ENCODE data around the gene CCDC83. TPM values are rescaled to one million over a fixed set of nuclear protein-coding genes. Genes with fewer than 3 reads are reported as not detected.
"Not testable (repeated sequence)": the region's sequence is repeated elsewhere in the genome, so short reads cannot be mapped to it uniquely, and the experiment has no call there.

CCDC83 gene
- total RNA-seq, 1 donor from 2014 or later: not detected

DNA sequence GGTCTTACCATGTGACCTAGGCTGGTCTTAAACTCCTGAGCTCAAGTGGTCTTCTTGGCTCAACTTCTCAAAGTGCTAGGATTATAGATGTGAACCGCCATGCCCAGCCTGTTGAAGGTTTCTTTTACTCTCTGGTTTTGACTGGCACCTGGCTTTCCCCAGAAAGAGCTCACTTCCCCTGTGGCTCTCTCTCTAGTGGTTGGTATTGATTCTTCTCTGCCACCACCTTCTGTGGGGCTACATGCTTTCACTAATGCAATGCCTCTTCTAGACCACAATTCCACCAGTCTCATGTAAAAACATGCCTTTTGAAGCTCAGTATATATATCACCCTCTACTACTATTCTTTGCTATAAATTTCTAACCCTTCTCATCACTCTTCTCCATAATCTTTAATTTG lies 67.2 kb downstream of the CCDC83 start:
- TF ChIP-seq CTCF (IDR thresholded peaks at IDR 0.05; ENCODE audit: unreplicated experiment): no peak
- Mint-ChIP-seq H3K27me3 (ENCODE audit: unreplicated experiment) (no peaks in the 10 kb centered on the region), H3K27ac (ENCODE audit: unreplicated experiment) (no peak overlapping the region), H3K36me3 (ENCODE audit: low read depth, unreplicated experiment) (peaks cover 6% of the 10 kb centered on the region), H3K4me3 (ENCODE audit: unreplicated experiment) (no peak overlapping the region), H3K9me3 (ENCODE audit: unreplicated experiment) (no peaks in the 10 kb centered on the region), H3K4me1 (ENCODE audit: unreplicated experiment) (peaks cover 2% of the 10 kb centered on the region)
- no peak for DNase-seq (ENCODE audit: low spot score)

- H3K36me3 Mint-ChIP-seq (ENCODE audit: low read depth, unreplicated experiment): peaks cover 6% of the 10 kb centered on the region
- no peak for TF ChIP-seq CTCF (IDR thresholded peaks at IDR 0.05; ENCODE audit: unreplicated experiment)
- H3K27ac Mint-ChIP-seq (ENCODE audit: unreplicated experiment): no peak overlapping the region
- H3K9me3 Mint-ChIP-seq (ENCODE audit: unreplicated experiment): no peaks in the 10 kb centered on the region
- no peak for DNase-seq (ENCODE audit: low spot score)
- H3K4me1 Mint-ChIP-seq (ENCODE audit: unreplicated experiment): peaks cover 2% of the 10 kb centered on the region
- H3K27me3 Mint-ChIP-seq (ENCODE audit: unreplicated experiment): no peaks in the 10 kb centered on the region
- no peak overlapping the region for H3K4me3 Mint-ChIP-seq (ENCODE audit: unreplicated experiment)
These were observed 68.3 kb downstream of the CCDC83 start for GRCh38 chr11:85923455-85923854.

DNA sequence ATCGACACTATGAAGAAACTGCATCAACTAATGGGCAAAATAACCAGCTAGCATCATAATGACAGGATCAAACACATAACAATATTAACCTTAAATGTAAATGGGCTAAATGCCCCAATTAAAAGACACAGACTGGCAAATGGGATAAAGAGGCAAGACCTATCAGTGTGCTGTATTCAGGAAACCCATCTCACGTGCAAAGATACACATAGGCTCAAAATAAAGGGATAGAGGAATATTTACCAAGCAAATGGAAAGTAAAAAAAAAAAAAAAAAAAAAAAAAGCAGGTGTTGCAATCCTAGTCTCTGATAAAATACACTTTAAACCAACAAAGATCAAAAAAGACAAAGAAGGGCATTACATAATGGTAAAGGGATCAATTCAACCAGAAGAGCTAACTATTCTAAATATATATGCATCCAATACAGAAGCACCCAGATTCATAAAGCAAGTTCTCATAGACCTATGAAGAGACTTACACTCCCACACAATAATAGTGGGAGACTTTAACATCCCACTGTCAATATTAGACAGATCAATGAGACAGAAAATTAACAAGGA lies 71.6 kb downstream of the CCDC83 start:
- H3K4me1 Mint-ChIP-seq (ENCODE audit: unreplicated experiment); H3K27me3 Mint-ChIP-seq (ENCODE audit: unreplicated experiment); DNase-seq (ENCODE audit: low spot score); H3K36me3 Mint-ChIP-seq (ENCODE audit: low read depth, unreplicated experiment); H3K27ac Mint-ChIP-seq (ENCODE audit: unreplicated experiment); H3K9me3 Mint-ChIP-seq (ENCODE audit: unreplicated experiment); H3K4me3 Mint-ChIP-seq (ENCODE audit: unreplicated experiment): not testable (repeated sequence)

- no peaks in the 10 kb centered on the region for H3K9me3 Mint-ChIP-seq (ENCODE audit: unreplicated experiment)
- no peak overlapping the region for H3K4me3 Mint-ChIP-seq (ENCODE audit: unreplicated experiment)
- TF ChIP-seq CTCF (IDR thresholded peaks at IDR 0.05; ENCODE audit: unreplicated experiment): no peak
- no peak overlapping the region for H3K27ac Mint-ChIP-seq (ENCODE audit: unreplicated experiment)
- no peaks in the 10 kb centered on the region for H3K4me1 Mint-ChIP-seq (ENCODE audit: unreplicated experiment)
- H3K36me3 Mint-ChIP-seq (ENCODE audit: low read depth, unreplicated experiment): no peaks in the 10 kb centered on the region
- DNase-seq (ENCODE audit: low spot score): no peak
- peaks cover 3% of the 10 kb centered on the region for H3K27me3 Mint-ChIP-seq (ENCODE audit: unreplicated experiment)
These were observed 75.7 kb downstream of the CCDC83 start for GRCh38 chr11:85930879-85931366.

DNA sequence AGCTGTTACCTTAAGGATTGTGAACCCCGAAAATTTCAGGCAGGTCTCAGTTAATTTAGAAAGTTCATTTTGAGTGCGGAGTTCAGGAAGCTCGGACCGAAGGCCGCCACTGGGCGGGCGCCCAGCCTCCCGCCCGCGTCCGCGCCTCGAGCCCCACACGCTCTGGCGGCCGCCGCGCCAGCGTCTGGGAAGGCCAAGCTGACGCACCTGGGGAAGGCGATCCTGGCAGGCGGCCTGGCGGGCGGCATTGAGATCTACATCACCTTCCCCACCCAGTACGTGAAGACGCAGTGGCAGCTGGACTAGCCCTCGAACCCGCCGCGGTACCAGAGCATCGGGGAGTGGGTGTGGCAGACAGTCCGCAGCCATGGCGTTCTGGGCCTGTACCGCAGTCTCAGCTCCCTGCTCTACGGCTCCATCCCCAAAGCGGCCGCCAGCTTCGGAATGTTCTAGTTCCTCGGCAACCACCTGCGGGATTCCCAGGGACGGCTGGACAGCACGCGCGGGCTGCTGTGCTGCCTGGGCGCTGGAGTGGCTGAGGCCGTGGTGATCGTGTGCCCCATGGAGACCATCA lies 79.5 kb downstream of the CCDC83 start:
- Mint-ChIP-seq H3K4me3 (ENCODE audit: unreplicated experiment) (no peak overlapping the region), H3K36me3 (ENCODE audit: low read depth, unreplicated experiment) (peaks cover 6% of the 10 kb centered on the region), H3K27ac (ENCODE audit: unreplicated experiment) (no peak overlapping the region), H3K27me3 (ENCODE audit: unreplicated experiment) (peaks cover 3% of the 10 kb centered on the region), H3K4me1 (ENCODE audit: unreplicated experiment) (no peaks in the 10 kb centered on the region), H3K9me3 (ENCODE audit: unreplicated experiment) (no peaks in the 10 kb centered on the region)
- no peak for DNase-seq (ENCODE audit: low spot score)
- no peak for TF ChIP-seq CTCF (IDR thresholded peaks at IDR 0.05; ENCODE audit: unreplicated experiment)

All from endothelial cell (in vitro differentiated cells).